A549 (cell line): Measurements from ENCODE around the gene HSPA2. TPM values are rescaled to one million over a fixed set of nuclear protein-coding genes. Genes with fewer than 3 reads are reported as not detected.

Source experiments
- ATAC-seq, 2 experiments: fragments of 200-7000 bp in 1 of 2; fragments of >200 bp in 1 of 2; cut with Nextera tagmentation in 1 of 2; cut with Tn5 transposase in 1 of 2; 3 replicates each; pipeline versions ENCODE4 v1.8.0 to v1.9.1; 2018 to 2020; ENCODE audit warnings: mild to moderate bottlenecking in 1 of 2, moderate library complexity in 1 of 2
- CTCF ChIA-PET: fragments of 300-600 bp; sonication (Branson Sonifier 250); formaldehyde crosslinking; extraction: SDS; loops from one replicate; lab custom pipeline; 2021; ENCODE audit warnings: antibody characterized with exemption, inconsistent platforms; lab: Yijun Ruan, JAX
- POLR2A ChIA-PET: fragments of 350-600 bp; formaldehyde crosslinking; extraction: SDS; loops from one replicate; lab custom pipeline; 2021; ENCODE audit warnings: antibody characterized with exemption, inconsistent platforms; lab: Yijun Ruan, JAX
- DNase-seq, 2 experiments: peaks; one replicate each; pipeline versions ENCODE4 v3.0.0 to v3.0.0-alpha.2; 2011 to 2016; ENCODE audit warnings: low read depth in 1 of 2, low spot score in 1 of 2
- FAIRE-seq: peaks from 2 replicates; lab custom pipeline; 2011; peaks lifted over from hg19 to GRCh38; lab: Jason Lieb, UNC
- H3K27ac ChIP-seq, 2 experiments: fragments of >200 bp; sonication (Bioruptor Twin); formaldehyde crosslinking; 3 replicates each; pipeline ENCODE4 v1.5.1; 2016 to 2017
- H3K4me1 ChIP-seq: fragments of >200 bp; sonication (Bioruptor Twin); formaldehyde crosslinking; 3 replicates; pipeline ENCODE4 v1.6.1; 2016
- H3K4me2 ChIP-seq: fragments of >200 bp; sonication (Bioruptor Twin); formaldehyde crosslinking; 3 replicates; pipeline ENCODE4 v1.6.1; 2016
- H3K4me3 ChIP-seq: fragments of >200 bp; sonication (Bioruptor Twin); formaldehyde crosslinking; 3 replicates; pipeline ENCODE4 v1.5.1; 2016
- H3K9me3 ChIP-seq: fragments of >200 bp; sonication (Bioruptor Twin); formaldehyde crosslinking; 3 replicates; pipeline ENCODE4 v1.6.1; 2016
- CBX8 ChIP-seq: fragments of 200-600 bp; sonication (generic); IDR thresholded peaks from 2 replicates; pipeline ENCODE4 v1.6.1; 2016
- FOSB ChIP-seq: fragments of 250-450 bp; sonication (Bioruptor Pico); IDR thresholded peaks from 2 replicates; pipeline ENCODE4 v1.5.0; 2020; ENCODE audit warnings: mild to moderate bottlenecking, moderate library complexity
- FOSL2 ChIP-seq, 2 experiments: fragments of 450-650 bp in 1 of 2; fragments of >200 bp in 1 of 2; sonication (Bioruptor Twin) in 1 of 2; formaldehyde crosslinking; IDR thresholded peaks; 2 replicates each; pipeline versions ENCODE4 v1.5.0 to v1.6.1; 2016 to 2020; ENCODE audit warnings: mild to moderate bottlenecking in 1 of 2, moderate library complexity in 1 of 2
- FOXS1 ChIP-seq: fragments of 250-450 bp; sonication (Bioruptor Pico); IDR thresholded peaks from 2 replicates; pipeline ENCODE4 v1.5.0; 2020; ENCODE audit warnings: mild to moderate bottlenecking, moderate library complexity
- GATA3 ChIP-seq: IDR thresholded peaks from 2 replicates; pipeline ENCODE4 v1.6.1; 2012; ENCODE audit warnings: borderline replicate concordance
- HDAC2 ChIP-seq: fragments of 200-600 bp; sonication (generic); IDR thresholded peaks from 2 replicates; pipeline ENCODE4 v1.6.1; 2016
- HOXA7 ChIP-seq: fragments of 250-450 bp; sonication (Bioruptor Pico); IDR thresholded peaks from 2 replicates; pipeline ENCODE4 v1.5.0; 2020; ENCODE audit warnings: mild to moderate bottlenecking, moderate library complexity
- HOXB5 ChIP-seq: fragments of 250-450 bp; sonication (Bioruptor Pico); IDR thresholded peaks from 2 replicates; pipeline ENCODE4 v1.5.0; 2020; ENCODE audit warnings: mild to moderate bottlenecking, moderate library complexity
- JUN ChIP-seq, 2 experiments: fragments of >200 bp; sonication (Bioruptor Twin); formaldehyde crosslinking; IDR thresholded peaks; 2 replicates in 1 of 2; 3 replicates in 1 of 2; pipeline ENCODE4 v1.6.1; 2016 to 2017
- KDM5A ChIP-seq: fragments of 200-600 bp; sonication (generic); IDR thresholded peaks from 2 replicates; pipeline ENCODE4 v1.6.1; 2016; ENCODE audit warnings: antibody characterized with exemption, mild to moderate bottlenecking
- MYC ChIP-seq: IDR thresholded peaks from 2 replicates; pipeline ENCODE4 v1.6.1; 2012; ENCODE audit warnings: mild to moderate bottlenecking, inconsistent platforms, low read length, improper control_type of control experiment, borderline replicate concordance
- NPAS2 ChIP-seq: fragments of 250-450 bp; sonication (Bioruptor Pico); IDR thresholded peaks from 2 replicates; pipeline ENCODE4 v1.8.0; 2022; ENCODE audit warnings: mild to moderate bottlenecking, moderate library complexity, borderline replicate concordance
- POLR2A ChIP-seq: IDR thresholded peaks from 2 replicates; pipeline ENCODE4 v1.6.1; 2012; ENCODE audit warnings: mild to moderate bottlenecking, low read length
- RCOR1 ChIP-seq: fragments of 150-350 bp; IDR thresholded peaks from 2 replicates; pipeline ENCODE4 v1.6.1; 2014; ENCODE audit warnings: antibody characterized with exemption, low read length, low read depth
- TFCP2L1 ChIP-seq: fragments of 250-450 bp; sonication (Bioruptor Pico); IDR thresholded peaks from 2 replicates; pipeline ENCODE4 v1.5.0; 2021; ENCODE audit warnings: mild to moderate bottlenecking
- ZFP36 ChIP-seq: fragments of 450-650 bp; IDR thresholded peaks from 2 replicates; pipeline ENCODE4 v1.6.1; 2014; ENCODE audit warnings: borderline replicate concordance; ENCODE audit not compliant: partially characterized antibody
- ZNF302 ChIP-seq: fragments of 250-450 bp; sonication (Bioruptor Pico); IDR thresholded peaks from 2 replicates; pipeline ENCODE4 v1.9.0; 2021; ENCODE audit warnings: inconsistent platforms, mild to moderate bottlenecking, moderate library complexity
- WGBS: methylation state at CpG from one replicate; pipeline ENCODE4 v1.1.6; 2017; ENCODE audit errors: missing lambda C conversion rate; 5-methylcytosine and 5-hydroxymethylcytosine counted together
- polyA plus RNA-seq, 4 experiments: library from polyadenylated mRNA; depleted of rRNA in 3 of 4; stranded (reverse); fragments of >200 nt; fragmentation: RNase III in 1 of 4; extraction: RNeasy Plus Mini Kit Qiagen cat#74134 plus additional on column Dnase treatment in 1 of 4; gene quantifications; 2 replicates in 3 of 4; 3 replicates in 1 of 4; pipeline ENCODE4 v1.2.3, GENCODE V29; 2011 to 2017
- TF ChIP-seq, protein P1 (sequence below): fragments of 250-450 bp; sonication (Bioruptor Pico); IDR thresholded peaks from 2 replicates; pipeline ENCODE4 v1.5.0; 2020; ENCODE audit warnings: low read depth, mild to moderate bottlenecking, moderate library complexity
- TF ChIP-seq, protein P2 (sequence below): fragments of >200 bp; sonication (Bioruptor Twin); formaldehyde crosslinking; IDR thresholded peaks from 3 replicates; pipeline ENCODE4 v1.5.1; 2016
- TF ChIP-seq, protein P3 (sequence below): IDR thresholded peaks from 2 replicates; pipeline ENCODE4 v1.6.1; 2012
- TF ChIP-seq, protein P4 (sequence below): fragments of 450-650 bp; IDR thresholded peaks from 2 replicates; pipeline ENCODE4 v1.6.1; 2014; ENCODE audit warnings: antibody characterized with exemption
- TF ChIP-seq, protein P5 (sequence below): fragments of >200 bp; sonication (Bioruptor Twin); formaldehyde crosslinking; IDR thresholded peaks from 2 replicates; pipeline ENCODE4 v1.6.1; 2016

Gene HSPA2
- polyA plus RNA-seq, 2 of the 4 experiments (the other 2 are of a cell fraction) = 59.9 to 156 TPM

DNA sequence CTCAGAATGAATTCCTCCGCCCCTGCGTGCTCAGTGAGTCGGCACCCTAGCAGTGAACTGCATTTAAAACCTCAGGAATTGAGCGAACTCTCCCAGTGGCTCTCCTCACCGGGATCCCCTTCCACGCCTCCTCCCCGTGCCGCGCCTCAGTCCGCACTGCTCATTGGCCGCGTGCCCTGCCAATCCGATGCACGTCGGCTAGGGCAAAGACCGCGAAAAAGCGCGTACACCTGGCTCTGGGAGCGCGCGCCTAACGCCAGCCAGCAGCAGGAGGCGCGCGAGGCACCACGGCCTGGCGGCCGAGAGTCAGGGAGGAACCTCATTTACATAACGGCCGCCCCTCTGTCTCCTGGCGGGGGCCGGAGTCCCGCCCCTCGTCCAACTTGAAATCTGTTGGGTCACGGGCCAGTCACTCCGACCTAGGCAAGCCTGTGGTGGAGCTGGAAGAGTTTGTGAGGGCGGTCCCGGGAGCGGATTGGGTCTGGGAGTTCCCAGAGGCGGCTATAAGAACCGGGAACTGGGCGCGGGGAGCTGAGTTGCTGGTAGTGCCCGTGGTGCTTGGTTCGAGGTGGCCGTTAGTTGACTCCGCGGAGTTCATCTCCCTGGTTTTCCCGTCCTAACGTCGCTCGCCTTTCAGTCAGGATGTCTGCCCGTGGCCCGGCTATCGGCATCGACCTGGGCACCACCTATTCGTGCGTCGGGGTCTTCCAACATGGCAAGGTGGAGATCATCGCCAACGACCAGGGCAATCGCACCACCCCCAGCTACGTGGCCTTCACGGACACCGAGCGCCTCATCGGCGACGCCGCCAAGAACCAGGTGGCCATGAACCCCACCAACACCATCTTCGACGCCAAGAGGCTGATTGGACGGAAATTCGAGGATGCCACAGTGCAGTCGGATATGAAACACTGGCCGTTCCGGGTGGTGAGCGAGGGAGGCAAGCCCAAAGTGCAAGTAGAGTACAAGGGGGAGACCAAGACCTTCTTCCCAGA, at the start of gene HSPA2 (continued):
- TF ChIP-seq, protein P1, sequence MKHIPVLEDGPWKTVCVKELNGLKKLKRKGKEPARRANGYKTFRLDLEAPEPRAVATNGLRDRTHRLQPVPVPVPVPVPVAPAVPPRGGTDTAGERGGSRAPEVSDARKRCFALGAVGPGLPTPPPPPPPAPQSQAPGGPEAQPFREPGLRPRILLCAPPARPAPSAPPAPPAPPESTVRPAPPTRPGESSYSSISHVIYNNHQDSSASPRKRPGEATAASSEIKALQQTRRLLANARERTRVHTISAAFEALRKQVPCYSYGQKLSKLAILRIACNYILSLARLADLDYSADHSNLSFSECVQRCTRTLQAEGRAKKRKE (CRISPR knock-in tag) = peak; percentile 77; the same call in 1 of the 2 replicates
- TF ChIP-seq TFCP2L1 (CRISPR knock-in tag) (peak; percentile 77; the same call in 1 of the 2 replicates), JUN (IDR thresholded peaks at IDR 0.05) (peak; percentile 85 to 90), HOXA7 (no peak), ZFP36 (no peak), FOSL2 (IDR thresholded peaks at IDR 0.05) (no peak), FOSL2 (CRISPR knock-in tag; IDR thresholded peaks at IDR 0.05) (0 out of 2 replicates have a peak, but pooled peaks have one; percentile 2), NPAS2 (CRISPR knock-in tag) (no peak), ZNF302 (CRISPR knock-in tag) (no peak), POLR2A (peak; percentile 100), HOXB5 (CRISPR knock-in tag) (peak; percentile 58; the same call in 1 of the 2 replicates), RCOR1 (no peak), MYC (peak; percentile 48; the same call in 1 of the 2 replicates), FOXS1 (0 out of 2 replicates have a peak, but pooled peaks have one; percentile 18)
- TF ChIP-seq, protein P2, sequence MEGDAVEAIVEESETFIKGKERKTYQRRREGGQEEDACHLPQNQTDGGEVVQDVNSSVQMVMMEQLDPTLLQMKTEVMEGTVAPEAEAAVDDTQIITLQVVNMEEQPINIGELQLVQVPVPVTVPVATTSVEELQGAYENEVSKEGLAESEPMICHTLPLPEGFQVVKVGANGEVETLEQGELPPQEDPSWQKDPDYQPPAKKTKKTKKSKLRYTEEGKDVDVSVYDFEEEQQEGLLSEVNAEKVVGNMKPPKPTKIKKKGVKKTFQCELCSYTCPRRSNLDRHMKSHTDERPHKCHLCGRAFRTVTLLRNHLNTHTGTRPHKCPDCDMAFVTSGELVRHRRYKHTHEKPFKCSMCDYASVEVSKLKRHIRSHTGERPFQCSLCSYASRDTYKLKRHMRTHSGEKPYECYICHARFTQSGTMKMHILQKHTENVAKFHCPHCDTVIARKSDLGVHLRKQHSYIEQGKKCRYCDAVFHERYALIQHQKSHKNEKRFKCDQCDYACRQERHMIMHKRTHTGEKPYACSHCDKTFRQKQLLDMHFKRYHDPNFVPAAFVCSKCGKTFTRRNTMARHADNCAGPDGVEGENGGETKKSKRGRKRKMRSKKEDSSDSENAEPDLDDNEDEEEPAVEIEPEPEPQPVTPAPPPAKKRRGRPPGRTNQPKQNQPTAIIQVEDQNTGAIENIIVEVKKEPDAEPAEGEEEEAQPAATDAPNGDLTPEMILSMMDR = peak; percentile 80
- TF ChIP-seq, protein P3, sequence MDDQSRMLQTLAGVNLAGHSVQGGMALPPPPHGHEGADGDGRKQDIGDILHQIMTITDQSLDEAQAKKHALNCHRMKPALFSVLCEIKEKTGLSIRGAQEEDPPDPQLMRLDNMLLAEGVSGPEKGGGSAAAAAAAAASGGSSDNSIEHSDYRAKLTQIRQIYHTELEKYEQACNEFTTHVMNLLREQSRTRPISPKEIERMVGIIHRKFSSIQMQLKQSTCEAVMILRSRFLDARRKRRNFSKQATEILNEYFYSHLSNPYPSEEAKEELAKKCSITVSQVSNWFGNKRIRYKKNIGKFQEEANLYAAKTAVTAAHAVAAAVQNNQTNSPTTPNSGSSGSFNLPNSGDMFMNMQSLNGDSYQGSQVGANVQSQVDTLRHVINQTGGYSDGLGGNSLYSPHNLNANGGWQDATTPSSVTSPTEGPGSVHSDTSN = peak; percentile 99
- TF ChIP-seq, protein P4, sequence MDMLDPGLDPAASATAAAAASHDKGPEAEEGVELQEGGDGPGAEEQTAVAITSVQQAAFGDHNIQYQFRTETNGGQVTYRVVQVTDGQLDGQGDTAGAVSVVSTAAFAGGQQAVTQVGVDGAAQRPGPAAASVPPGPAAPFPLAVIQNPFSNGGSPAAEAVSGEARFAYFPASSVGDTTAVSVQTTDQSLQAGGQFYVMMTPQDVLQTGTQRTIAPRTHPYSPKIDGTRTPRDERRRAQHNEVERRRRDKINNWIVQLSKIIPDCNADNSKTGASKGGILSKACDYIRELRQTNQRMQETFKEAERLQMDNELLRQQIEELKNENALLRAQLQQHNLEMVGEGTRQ = no peak

DNA sequence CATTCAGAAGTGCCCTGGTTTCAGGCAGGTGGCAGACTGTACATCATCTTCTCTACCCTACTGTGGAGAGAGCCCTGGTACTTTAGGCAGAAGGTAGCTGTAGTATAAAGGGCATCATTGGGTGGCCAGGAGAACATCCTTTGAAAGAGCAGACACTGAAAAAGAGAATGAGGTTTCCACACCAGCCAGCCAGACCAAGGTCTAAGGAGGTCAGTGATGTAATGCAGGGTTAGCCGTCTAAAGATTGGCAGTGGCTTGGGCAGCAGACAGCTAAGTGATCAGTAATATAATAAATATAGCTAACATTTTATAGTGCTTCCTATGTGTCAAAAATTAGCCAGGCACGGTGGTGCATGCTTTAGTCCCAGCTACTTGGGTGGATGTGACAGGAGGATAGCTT, 48.9 kb upstream of the HSPA2 start:
- POLR2A ChIA-PET = interaction anchor here (0.8 kb wide), 1 partner anchor 147 kb away, joined by 5 read pairs; no protein-coding TSS in a partner anchor
- no peak for FAIRE-seq

More for the DNA sequence above, 48.9 kb upstream of the HSPA2 start:
- no peak for TF ChIP-seq RCOR1
- no peak for TF ChIP-seq KDM5A
- TF ChIP-seq, protein P5, sequence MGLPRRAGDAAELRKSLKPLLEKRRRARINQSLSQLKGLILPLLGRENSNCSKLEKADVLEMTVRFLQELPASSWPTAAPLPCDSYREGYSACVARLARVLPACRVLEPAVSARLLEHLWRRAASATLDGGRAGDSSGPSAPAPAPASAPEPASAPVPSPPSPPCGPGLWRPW = no peak
- TF ChIP-seq, protein P4 = no peak
- no peak for TF ChIP-seq CBX8
- TF ChIP-seq FOSB (CRISPR knock-in tag) = no peak
- no peak for TF ChIP-seq POLR2A
- no peak for TF ChIP-seq GATA3
- no peak for TF ChIP-seq NPAS2 (CRISPR knock-in tag)
- TF ChIP-seq HOXA7 = no peak
- TF ChIP-seq HDAC2 = no peak
- DNase-seq (no peak), ATAC-seq (no peak)
- H3K4me2 ChIP-seq = no peak overlapping the region
- WGBS = 85% methylated on average over 2 of the region's 2 CpGs
- CTCF ChIA-PET = interaction anchor here (0.6 to 1.5 kb wide), 2 partner anchors 46 to 148 kb away, joined by 3 to 5 read pairs; no protein-coding TSS in a partner anchor
- no peak overlapping the region for H3K4me3 ChIP-seq
- H3K9me3 ChIP-seq = no peaks in the 10 kb centered on the region
- no peaks in the 10 kb centered on the region for H3K4me1 ChIP-seq
- no peak overlapping the region for H3K27ac ChIP-seq
